Peyer's patch (tissue), 4 donors: ENCODE measurements around the gene BLNK. TPM values are rescaled to one million over a fixed set of nuclear protein-coding genes. Genes with fewer than 3 reads are reported as not detected.
"Not testable (repeated sequence)": the region's sequence is repeated elsewhere in the genome, so short reads cannot be mapped to it uniquely, and the experiment has no call there.

ENCODE experiments used
- DNase-seq, 3 donors: peaks; one replicate each; pipeline ENCODE4 v3.0.0-alpha.2; 2017 to 2019
- H3K27ac ChIP-seq, 4 donors: fragments of 200-600 bp; sonication (generic); one replicate each; pipeline ENCODE4 v1.5.1; 2016 to 2019
- H3K27me3 ChIP-seq, 2 donors: fragments of 200-600 bp; sonication (generic); one replicate each; pipeline ENCODE4 v1.5.1; 2019
- H3K36me3 ChIP-seq, 3 donors: fragments of 200-600 bp; sonication (generic); one replicate each; pipeline ENCODE4 v1.5.1; 2016 to 2019
- H3K4me1 ChIP-seq, 4 donors: fragments of 200-600 bp; sonication (generic); one replicate each; pipeline ENCODE4 v1.5.1; 2016 to 2019
- H3K4me3 ChIP-seq, 4 donors: fragments of 200-600 bp; sonication (generic); 1 replicate in 3 of 4; 2 replicates in 1 of 4; pipeline ENCODE4 v1.5.1; 2016 to 2019; ENCODE audit warnings: mild to moderate bottlenecking in 1 of 4
- H3K9me3 ChIP-seq, 4 donors: fragments of 200-600 bp; sonication (generic); one replicate each; pipeline ENCODE4 v1.5.1; 2016 to 2019; ENCODE audit warnings: mild to moderate bottlenecking in 1 of 4
- POLR2A ChIP-seq, 2 donors: fragments of 450-650 bp; IDR thresholded peaks; one replicate each; pipeline ENCODE4 v1.5.1; 2017; ENCODE audit warnings: antibody characterized with exemption in 2 of 2, mild to moderate bottlenecking in 2 of 2, moderate library complexity in 2 of 2
- total RNA-seq, 4 donors: library from RNA; depleted of rRNA; stranded (reverse); fragments of >200 nt; gene quantifications; one replicate each; pipeline ENCODE4 v1.1.0, GENCODE V29; 2016
- TF ChIP-seq, protein P1 (sequence below), 6 experiments: fragments of 450-650 bp in 4 of 6; fragments of 200-600 bp in 2 of 6; sonication (generic) in 1 of 6; IDR thresholded peaks; one replicate each; pipeline ENCODE4 v1.5.1; 2017 to 2019; ENCODE audit warnings: antibody characterized with exemption in 6 of 6, mild to moderate bottlenecking in 3 of 6, moderate library complexity in 1 of 6

The BLNK gene
- total RNA-seq, 4 donors from 2014 or later, result 49.3 to 79.5 (median 50.1) TPM

DNA sequence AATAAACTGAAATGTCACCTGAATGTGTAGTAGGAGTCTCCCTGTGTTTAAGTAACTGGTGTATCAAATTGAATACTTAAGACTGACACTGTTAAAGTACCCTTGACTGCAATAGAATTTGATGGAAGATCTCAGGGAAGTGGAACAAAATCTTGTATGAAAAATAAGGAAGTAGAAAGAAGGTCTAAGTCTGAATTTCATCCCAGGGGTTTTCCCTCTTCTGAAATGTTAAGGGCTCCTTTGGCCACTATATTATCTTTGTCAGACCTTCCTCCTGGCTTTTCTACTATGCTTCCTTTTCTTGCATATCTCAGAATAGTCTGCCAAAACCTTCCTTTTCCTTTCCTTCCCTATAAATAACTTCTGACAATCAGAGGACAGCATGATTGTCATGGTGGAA, 59.6 kb downstream of the BLNK start:
- TF ChIP-seq POLR2A (IDR thresholded peaks at IDR 0.05), result no peak
- TF ChIP-seq, protein P1, sequence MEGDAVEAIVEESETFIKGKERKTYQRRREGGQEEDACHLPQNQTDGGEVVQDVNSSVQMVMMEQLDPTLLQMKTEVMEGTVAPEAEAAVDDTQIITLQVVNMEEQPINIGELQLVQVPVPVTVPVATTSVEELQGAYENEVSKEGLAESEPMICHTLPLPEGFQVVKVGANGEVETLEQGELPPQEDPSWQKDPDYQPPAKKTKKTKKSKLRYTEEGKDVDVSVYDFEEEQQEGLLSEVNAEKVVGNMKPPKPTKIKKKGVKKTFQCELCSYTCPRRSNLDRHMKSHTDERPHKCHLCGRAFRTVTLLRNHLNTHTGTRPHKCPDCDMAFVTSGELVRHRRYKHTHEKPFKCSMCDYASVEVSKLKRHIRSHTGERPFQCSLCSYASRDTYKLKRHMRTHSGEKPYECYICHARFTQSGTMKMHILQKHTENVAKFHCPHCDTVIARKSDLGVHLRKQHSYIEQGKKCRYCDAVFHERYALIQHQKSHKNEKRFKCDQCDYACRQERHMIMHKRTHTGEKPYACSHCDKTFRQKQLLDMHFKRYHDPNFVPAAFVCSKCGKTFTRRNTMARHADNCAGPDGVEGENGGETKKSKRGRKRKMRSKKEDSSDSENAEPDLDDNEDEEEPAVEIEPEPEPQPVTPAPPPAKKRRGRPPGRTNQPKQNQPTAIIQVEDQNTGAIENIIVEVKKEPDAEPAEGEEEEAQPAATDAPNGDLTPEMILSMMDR (IDR thresholded peaks at IDR 0.05), result no peak
- no peaks in the 10 kb centered on the region for H3K9me3 ChIP-seq
- DNase-seq, result no peak

DNA sequence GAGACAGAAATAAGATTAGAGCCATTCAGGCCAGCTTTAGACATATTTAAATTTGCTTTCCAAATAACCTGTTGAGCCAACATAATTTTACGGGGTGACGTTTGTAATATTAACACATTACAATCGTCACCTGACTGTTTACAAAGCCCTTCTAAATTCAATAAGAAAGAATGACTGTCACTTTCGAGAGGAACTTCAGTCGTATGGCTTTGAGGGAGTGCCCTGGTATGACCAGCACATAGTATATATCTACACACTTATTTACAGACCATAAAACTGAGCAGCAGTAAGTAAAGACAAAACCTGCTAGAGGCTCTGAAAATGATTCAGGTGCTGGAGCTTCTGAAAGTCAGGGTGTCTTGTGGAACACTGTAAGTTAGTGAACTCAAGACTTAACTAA, 62.4 kb downstream of the BLNK start:
- Histone ChIP-seq H3K36me3 (peaks cover 0 to 49% (median 0%) of the 10 kb centered on the region in 3 donors), H3K4me1 (no peaks in the 10 kb centered on the region), H3K27me3 (no peaks in the 10 kb centered on the region), H3K9me3 (no peaks in the 10 kb centered on the region), H3K27ac (no peak overlapping the region), H3K4me3 (no peak overlapping the region)
- TF ChIP-seq, protein P1 (IDR thresholded peaks at IDR 0.05), result no peak
- TF ChIP-seq POLR2A (IDR thresholded peaks at IDR 0.05), result no peak
- DNase-seq, result no peak

More for the DNA sequence above, 59.6 kb downstream of the BLNK start:
- Histone ChIP-seq H3K36me3 (peaks cover 0 to 49% (median 0%) of the 10 kb centered on the region in 3 donors), H3K27me3 (no peaks in the 10 kb centered on the region), H3K4me1 (no peaks in the 10 kb centered on the region), H3K27ac (no peak overlapping the region), H3K4me3 (no peak overlapping the region)

DNA sequence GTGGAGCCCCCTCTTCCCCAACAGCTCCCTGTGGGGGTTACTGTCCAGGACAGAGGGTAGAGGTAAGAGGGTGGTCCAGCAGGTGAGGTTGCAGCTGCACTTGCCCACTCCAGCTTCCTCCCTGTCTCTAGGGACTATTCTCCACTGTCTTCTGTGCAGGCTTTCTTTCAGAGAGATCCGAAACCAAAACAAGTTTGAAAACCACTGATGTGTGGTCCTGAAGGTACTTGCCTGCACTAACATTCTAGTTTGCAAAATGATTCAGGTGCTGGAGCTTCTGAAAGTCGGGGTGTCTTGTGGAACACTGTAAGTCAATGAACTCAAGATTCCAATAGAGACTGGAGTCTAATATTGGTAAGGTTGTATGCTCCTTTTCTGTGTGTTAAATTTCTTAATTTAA, 63.1 kb downstream of the BLNK start:
- no peak overlapping the region for H3K27ac ChIP-seq
- H3K4me3 ChIP-seq, result no peak overlapping the region
- H3K36me3 ChIP-seq, result peaks cover 0 to 49% (median 0%) of the 10 kb centered on the region in 3 donors
- no peaks in the 10 kb centered on the region for H3K27me3 ChIP-seq
- no peaks in the 10 kb centered on the region for H3K4me1 ChIP-seq
- TF ChIP-seq, protein P1 (IDR thresholded peaks at IDR 0.05), result no peak
- TF ChIP-seq POLR2A (IDR thresholded peaks at IDR 0.05), result no peak
- no peaks in the 10 kb centered on the region for H3K9me3 ChIP-seq
- DNase-seq, result no peak

DNA sequence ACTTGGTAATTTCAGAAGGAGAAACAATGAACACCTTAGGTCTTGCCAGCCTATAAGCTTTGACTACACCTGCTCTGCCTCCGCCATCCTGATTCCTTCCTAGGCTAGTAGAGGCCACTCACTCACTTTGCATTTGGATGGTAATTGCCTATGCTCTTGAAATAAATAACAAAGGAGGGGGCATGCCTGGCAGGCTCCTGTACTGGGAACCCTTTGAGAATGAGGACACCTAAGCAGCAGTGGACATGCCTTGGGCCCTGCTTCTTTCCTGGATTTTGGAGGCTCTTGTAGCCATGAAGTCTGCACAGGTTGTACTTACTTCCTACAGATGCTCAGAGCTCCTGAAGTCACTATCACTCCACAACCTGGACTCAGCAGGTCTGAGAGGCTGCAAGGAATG, 65.8 kb downstream of the BLNK start:
- no peaks in the 10 kb centered on the region for H3K4me1 ChIP-seq
- no peaks in the 10 kb centered on the region for H3K27me3 ChIP-seq
- no peak overlapping the region for H3K4me3 ChIP-seq
- H3K27ac ChIP-seq, result no peak overlapping the region
- H3K36me3 ChIP-seq, result peaks cover 0 to 55% (median 0%) of the 10 kb centered on the region in 3 donors
- no peak for DNase-seq
- no peaks in the 10 kb centered on the region for H3K9me3 ChIP-seq
- TF ChIP-seq, protein P1 (IDR thresholded peaks at IDR 0.05), result no peak
- TF ChIP-seq POLR2A (IDR thresholded peaks at IDR 0.05), result no peak

DNA sequence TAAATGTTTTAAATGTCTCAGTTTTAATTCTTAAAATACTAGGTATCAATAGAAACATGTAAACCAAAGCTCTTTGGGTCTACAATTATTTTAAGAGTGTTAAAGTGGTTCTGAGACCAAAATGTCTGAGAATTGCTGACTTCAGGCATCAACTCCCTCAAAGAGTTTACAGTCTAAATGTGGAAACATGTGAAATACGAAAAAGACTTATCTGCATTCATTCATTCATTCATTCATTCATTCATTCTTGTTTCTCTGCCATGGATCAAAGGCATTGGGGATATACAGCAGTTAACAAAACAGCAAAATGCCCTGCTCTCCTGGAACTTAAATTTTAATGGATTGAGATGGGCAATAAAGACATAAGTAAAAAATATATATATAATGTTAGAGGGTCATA, 69.8 kb downstream of the BLNK start:
- Histone ChIP-seq H3K4me1 (no peaks in the 10 kb centered on the region), H3K9me3 (no peaks in the 10 kb centered on the region), H3K4me3 (no peak overlapping the region), H3K27me3 (no peaks in the 10 kb centered on the region), H3K27ac (no peak overlapping the region), H3K36me3 (peaks cover 0 to 51% (median 0%) of the 10 kb centered on the region in 3 donors)
- TF ChIP-seq, protein P1 (IDR thresholded peaks at IDR 0.05), result no peak
- no peak for TF ChIP-seq POLR2A (IDR thresholded peaks at IDR 0.05)
- no peak for DNase-seq

DNA sequence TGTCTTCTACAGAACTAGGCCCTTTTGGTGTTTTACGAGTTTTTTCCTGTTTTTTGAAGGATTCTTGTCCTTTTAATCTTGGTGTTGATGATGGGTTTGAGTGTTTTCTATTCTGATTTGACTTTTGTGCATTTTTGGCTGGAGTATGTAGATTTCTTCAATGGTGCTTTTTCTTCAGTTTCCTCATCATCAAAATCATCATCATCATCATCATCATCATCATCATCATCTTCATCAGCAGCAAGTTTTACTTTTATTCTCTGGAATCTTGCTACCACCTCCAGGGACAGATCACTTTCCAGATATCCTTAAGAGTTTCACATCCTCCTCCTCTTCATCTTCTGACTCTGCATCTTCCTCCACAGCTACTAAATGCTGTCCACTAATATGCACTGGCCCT, 81.9 kb downstream of the BLNK start:
- not testable (repeated sequence) for DNase-seq, H3K27me3 ChIP-seq, H3K4me1 ChIP-seq, H3K27ac ChIP-seq, H3K4me3 ChIP-seq, H3K9me3 ChIP-seq
- H3K36me3 ChIP-seq, result peaks cover 0 to 15% (median 0%) of the 10 kb centered on the region in 3 donors
